PC-9 (cell line): Measurements from ENCODE around the gene PSMG2.

ENCODE experiments used
- CTCF ChIP-seq: fragments of 200-600 bp; sonication (generic); conservative IDR thresholded peaks from 2 replicates; pipeline ENCODE4 v1.6.1; 2017; ENCODE audit warnings: mixed run types, antibody characterized with exemption, mild to moderate bottlenecking, moderate library complexity
- EZH2 ChIP-seq: fragments of 200-600 bp; sonication (generic); IDR thresholded peaks from 2 replicates; pipeline ENCODE4 v1.8.0; 2017; ENCODE audit warnings: antibody characterized with exemption, low read depth

- TF ChIP-seq CTCF, result no peak
- TF ChIP-seq EZH2, result no peak
Measured at GRCh38 chr18:12768625-12769024, 65.8 kb downstream of the PSMG2 start.
